Neural cell (in vitro differentiated cells): ENCODE results near the gene MRTFA.

Experiments
- CTCF ChIP-seq: fragments of 450-650 bp; IDR thresholded peaks from 2 replicates; pipeline ENCODE4 v1.5.1; 2014; ENCODE audit warnings: antibody characterized with exemption, mild to moderate bottlenecking, moderate library complexity; ENCODE audit not compliant: poor library complexity, severe bottlenecking
- EP300 ChIP-seq: fragments of 450-650 bp; conservative IDR thresholded peaks from 2 replicates; pipeline ENCODE4 v1.6.1; 2014; ENCODE audit warnings: antibody characterized with exemption, mild to moderate bottlenecking, moderate library complexity; ENCODE audit not compliant: poor library complexity, severe bottlenecking
- EZH2 ChIP-seq: fragments of 200-600, 300-800 bp; shearing (Covaris generic), sonication (generic); IDR thresholded peaks from 2 replicates; pipeline ENCODE4 v1.6.1; 2014; ENCODE audit warnings: antibody characterized with exemption, low read length, borderline replicate concordance, mild to moderate bottlenecking; ENCODE audit not compliant: insufficient read depth, poor library complexity, severe bottlenecking
- MXI1 ChIP-seq: fragments of 450-650 bp; conservative IDR thresholded peaks from 2 replicates; pipeline ENCODE4 v1.6.1; 2014; ENCODE audit warnings: antibody characterized with exemption, mild to moderate bottlenecking; ENCODE audit not compliant: poor library complexity, severe bottlenecking

DNA sequence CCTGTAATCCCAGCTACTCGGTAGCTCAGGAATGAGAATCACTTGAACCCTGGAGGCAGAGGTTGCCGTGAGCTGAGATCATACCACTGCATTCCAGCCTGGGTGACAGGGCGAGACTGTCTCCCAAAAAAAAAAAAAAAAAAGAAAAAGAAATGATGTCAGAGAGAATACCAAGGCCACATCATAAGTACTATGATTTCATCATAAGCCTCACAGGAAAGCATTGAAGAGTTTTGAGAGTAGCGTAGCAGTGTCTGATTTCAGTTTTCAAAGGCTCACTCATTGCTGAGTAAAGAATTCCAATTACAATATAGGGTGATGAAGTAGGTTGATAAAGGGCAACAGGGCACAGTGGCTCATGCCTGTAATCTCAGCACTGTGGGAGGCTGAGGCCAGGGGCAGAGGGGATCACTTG lies 88.8 kb downstream of the MRTFA start:
- TF ChIP-seq EP300 (no peak), CTCF (no peak), EZH2 (no peak), MXI1 (no peak)
